AG04450 (cell line): Measurements from ENCODE around the gene MAP4K2. TPM values are rescaled to one million over a fixed set of nuclear protein-coding genes. Genes with fewer than 3 reads are reported as not detected.

Experiments used
- CTCF ChIA-PET: fragments of 300-600, 350-600 bp; formaldehyde crosslinking; extraction: SDS; loops from one replicate; lab custom pipeline; 2022; ENCODE audit warnings: antibody characterized with exemption, inconsistent platforms; lab: Charles Lee
- POLR2A ChIA-PET: fragments of 350-600 bp; formaldehyde crosslinking; extraction: SDS; loops from one replicate; lab custom pipeline; 2021; ENCODE audit warnings: antibody characterized with exemption, inconsistent platforms; lab: Yijun Ruan, JAX
- DNase-seq: peaks from one replicate; pipeline ENCODE4 v3.0.0-alpha.2; 2011; ENCODE audit warnings: low read depth, low spot score
- H3K27ac ChIP-seq: one replicate; pipeline ENCODE4 v1.5.1; 2012; ENCODE audit warnings: low read depth, low read length, control low read depth
- H3K27me3 ChIP-seq: one replicate; pipeline ENCODE4 v1.6.0; 2012; ENCODE audit warnings: low read length; ENCODE audit not compliant: control insufficient read depth, insufficient read depth
- H3K4me3 ChIP-seq: 2 replicates; pipeline ENCODE4 v1.5.1; 2011; ENCODE audit warnings: mild to moderate bottlenecking, low read depth, low read length, control low read depth
- H3K9me3 ChIP-seq: 2 replicates; pipeline ENCODE4 v1.5.1; 2012; ENCODE audit warnings: low read length; ENCODE audit not compliant: control insufficient read depth, insufficient read depth
- CTCF ChIP-seq: IDR thresholded peaks from 2 replicates; pipeline ENCODE4 v1.5.1; 2011; ENCODE audit warnings: low read depth, low read length, control low read depth, inconsistent platforms
- polyA plus RNA-seq: library from polyadenylated mRNA; depleted of rRNA; stranded (reverse); fragments of >200 nt; gene quantifications from 2 replicates; pipeline ENCODE4 v1.2.3, GENCODE V29; 2011

MAP4K2 gene
- polyA plus RNA-seq, 1 experiment, result 9.9 TPM

DNA sequence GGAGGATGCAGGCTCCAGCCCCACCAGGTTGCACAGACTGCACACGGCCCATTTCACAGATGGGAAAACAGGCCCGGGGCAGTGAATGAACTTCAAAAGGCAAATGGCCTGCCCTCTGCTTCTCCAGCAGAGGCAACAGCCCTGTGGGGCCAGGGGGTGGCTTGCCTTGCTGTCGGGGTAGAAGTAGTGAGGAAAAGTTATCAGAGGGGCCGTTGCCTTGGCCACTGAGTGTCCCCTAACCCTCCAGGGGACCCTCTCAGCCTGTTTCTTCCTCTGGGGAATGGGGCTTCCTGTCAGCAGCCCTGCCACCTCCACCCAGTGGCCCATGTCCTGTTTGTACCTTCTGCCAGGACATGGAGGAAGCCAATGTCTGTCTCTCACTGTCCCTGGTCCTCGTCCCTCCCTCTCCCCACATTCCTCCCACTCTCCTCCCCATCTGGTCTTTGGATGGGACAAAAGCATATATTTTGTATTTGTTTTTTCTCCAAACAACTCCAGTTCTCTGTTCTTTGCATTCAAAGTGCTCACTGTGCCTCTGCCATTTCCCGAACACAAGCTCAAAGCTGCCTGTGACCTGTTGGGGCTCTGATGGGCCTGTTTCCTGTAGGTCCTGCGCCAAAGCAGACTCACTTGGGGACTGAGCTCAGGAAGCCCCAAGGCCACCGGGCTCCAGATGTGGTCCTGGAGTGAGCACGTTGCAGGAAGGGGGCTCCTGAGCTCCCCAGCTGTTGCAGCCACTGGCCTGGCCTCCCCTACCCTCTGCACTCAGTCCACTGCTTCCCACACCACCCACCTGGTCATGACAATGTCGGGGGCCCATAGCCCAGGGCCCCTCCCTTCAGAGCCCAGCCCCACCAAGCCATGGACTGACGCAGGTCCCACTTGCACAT is 9.5 kb downstream of the MAP4K2 start:
- Histone ChIP-seq H3K9me3 (no peaks in the 10 kb centered on the region), H3K27ac (no peak overlapping the region), H3K27me3 (no peaks in the 10 kb centered on the region), H3K4me3 (no peak overlapping the region)
- no peak for TF ChIP-seq CTCF
- no peak for DNase-seq
- ChIA-PET POLR2A (no interaction called here), CTCF (no interaction called here)

DNA sequence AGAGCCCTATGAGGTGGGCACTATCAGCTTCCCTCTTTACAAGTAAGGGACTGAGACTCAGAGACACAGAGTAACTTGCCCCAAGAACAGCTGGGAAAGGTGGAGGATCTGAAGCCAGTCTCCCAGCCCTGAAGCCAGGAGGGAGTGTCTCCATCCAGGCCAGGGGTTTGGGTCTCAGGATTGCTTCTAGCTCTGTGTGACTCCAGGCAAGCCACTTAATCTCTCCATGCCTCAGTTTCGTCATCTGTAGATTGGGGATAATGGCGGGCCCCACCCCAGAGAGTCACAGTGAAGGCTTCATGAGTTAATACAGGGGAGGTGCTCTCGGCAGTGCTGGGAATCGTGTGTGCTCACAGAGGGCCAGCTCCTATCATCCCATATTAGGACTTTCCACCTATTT is 10.5 kb downstream of the MAP4K2 start:
- Histone ChIP-seq H3K27me3 (no peaks in the 10 kb centered on the region), H3K9me3 (no peaks in the 10 kb centered on the region), H3K27ac (no peak overlapping the region), H3K4me3 (no peak overlapping the region)
- ChIA-PET CTCF (no interaction called here), POLR2A (no interaction called here)
- no peak for DNase-seq
- no peak for TF ChIP-seq CTCF

GRCh38 chr11:64791781-64792291 is 11.2 kb downstream of the MAP4K2 start:
- Histone ChIP-seq H3K4me3 (no peak overlapping the region), H3K27ac (no peak overlapping the region), H3K9me3 (no peaks in the 10 kb centered on the region), H3K27me3 (no peaks in the 10 kb centered on the region)
- no peak for TF ChIP-seq CTCF
- CTCF ChIA-PET, result no interaction called here
- POLR2A ChIA-PET, result no interaction called here
- DNase-seq, result no peak

- ChIA-PET POLR2A (no interaction called here), CTCF (no interaction called here)
- no peak overlapping the region for H3K4me3 ChIP-seq
- H3K9me3 ChIP-seq, result no peaks in the 10 kb centered on the region
- no peak for DNase-seq
- no peaks in the 10 kb centered on the region for H3K27me3 ChIP-seq
- TF ChIP-seq CTCF, result no peak
- no peak overlapping the region for H3K27ac ChIP-seq
These were observed 12.6 kb downstream of the MAP4K2 start for GRCh38 chr11:64790205-64791095.
